GM12892 (cell line): ENCODE results near the gene LRRC56.
A peak's percentile ranks its signal among the peaks of the same experiment; 100 is the strongest.

Experiments used
- POLR2A ChIP-seq: IDR thresholded peaks from 2 replicates; pipeline ENCODE4 v1.6.1; 2011; ENCODE audit warnings: low read depth, low read length, control low read depth
- POLR2AphosphoS5 ChIP-seq: IDR thresholded peaks from 2 replicates; pipeline ENCODE4 v1.6.1; 2011; ENCODE audit warnings: low read depth, low read length, control low read depth
- TAF1 ChIP-seq: IDR thresholded peaks from 2 replicates; pipeline ENCODE4 v1.6.1; 2011; ENCODE audit warnings: low read depth, mild to moderate bottlenecking, control low read depth, low read length, borderline replicate concordance

DNA sequence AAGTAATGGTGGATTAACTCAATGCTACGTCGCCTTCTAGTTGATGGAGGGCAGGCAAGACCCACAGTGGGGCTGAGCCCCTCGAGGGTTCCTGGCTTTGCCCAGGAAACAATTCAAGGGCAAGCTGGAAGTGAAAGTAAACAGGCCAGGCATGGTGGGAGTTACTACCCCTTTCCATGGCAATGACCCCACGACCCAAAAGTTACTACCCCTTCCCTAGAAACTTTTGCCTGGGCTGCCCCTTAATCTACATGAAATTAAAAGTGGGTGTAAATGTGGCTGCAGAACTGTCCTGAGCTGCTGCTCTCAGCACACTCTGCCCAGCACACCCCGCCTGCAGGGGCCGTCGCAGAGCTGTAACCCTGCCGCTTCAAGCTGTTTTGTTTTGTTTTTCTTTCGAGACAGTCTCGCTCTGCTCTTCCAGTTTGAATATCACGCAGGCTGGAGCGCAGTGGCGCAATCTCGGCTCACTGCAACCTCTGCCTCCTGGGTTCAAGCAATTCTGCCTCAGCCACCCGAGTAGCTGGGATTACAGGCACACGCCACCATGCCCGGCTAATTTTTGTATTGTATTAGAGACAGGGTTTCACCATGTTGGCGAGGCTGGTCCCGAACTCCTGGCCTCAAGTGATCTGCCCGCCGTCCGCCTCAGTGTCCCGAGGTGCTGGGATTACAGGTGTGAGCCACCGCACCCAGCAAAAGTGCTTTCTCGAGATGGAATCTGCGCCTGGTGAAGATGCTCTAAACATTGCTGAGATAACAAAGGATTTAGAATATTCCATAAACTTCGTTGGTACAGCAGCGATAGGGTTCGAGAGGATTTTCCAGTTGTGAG is 24.3 kb upstream of the LRRC56 start:
- TF ChIP-seq POLR2A (0 out of 2 replicates have a peak, but pooled peaks have one; percentile 19), POLR2AphosphoS5 (no peak), TAF1 (no peak)
